ENCODE data around the gene CRK. TPM values are rescaled to one million over a fixed set of nuclear protein-coding genes. Genes with fewer than 3 reads are reported as not detected.

CRK gene
- total and polyA plus RNA-seq, 8 donors = 51.0 to 84.0 (median 58.2) TPM

DNA sequence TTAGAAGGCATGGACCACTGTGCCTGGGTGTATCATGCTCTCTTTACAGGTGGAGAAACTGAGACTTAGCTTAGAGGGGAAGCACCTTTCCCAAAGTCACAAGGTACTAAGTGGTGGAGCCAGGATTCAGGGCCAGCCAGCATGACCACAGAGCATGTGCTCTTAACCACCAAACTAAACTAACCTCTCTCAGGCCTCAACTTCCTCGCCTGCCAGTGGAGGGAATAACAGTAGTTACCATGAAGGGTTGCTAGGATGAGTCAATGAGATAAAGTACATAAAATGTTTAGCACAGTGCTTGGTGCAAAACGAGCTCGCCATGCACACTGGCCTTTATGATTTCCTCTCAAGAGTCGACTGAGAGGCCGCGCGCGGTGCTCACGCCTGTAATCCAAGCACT, 42.8 kb upstream of the CRK start:
- H3K27ac ChIP-seq = no peak overlapping the region
- H3K9me3 ChIP-seq = no peaks in the 10 kb centered on the region
- H3K36me3 ChIP-seq = peaks cover 0 to 39% of the 10 kb centered on the region in 2 donors
- no peak overlapping the region for H3K4me3 ChIP-seq
- no peak for DNase-seq
- TF ChIP-seq, protein P1, sequence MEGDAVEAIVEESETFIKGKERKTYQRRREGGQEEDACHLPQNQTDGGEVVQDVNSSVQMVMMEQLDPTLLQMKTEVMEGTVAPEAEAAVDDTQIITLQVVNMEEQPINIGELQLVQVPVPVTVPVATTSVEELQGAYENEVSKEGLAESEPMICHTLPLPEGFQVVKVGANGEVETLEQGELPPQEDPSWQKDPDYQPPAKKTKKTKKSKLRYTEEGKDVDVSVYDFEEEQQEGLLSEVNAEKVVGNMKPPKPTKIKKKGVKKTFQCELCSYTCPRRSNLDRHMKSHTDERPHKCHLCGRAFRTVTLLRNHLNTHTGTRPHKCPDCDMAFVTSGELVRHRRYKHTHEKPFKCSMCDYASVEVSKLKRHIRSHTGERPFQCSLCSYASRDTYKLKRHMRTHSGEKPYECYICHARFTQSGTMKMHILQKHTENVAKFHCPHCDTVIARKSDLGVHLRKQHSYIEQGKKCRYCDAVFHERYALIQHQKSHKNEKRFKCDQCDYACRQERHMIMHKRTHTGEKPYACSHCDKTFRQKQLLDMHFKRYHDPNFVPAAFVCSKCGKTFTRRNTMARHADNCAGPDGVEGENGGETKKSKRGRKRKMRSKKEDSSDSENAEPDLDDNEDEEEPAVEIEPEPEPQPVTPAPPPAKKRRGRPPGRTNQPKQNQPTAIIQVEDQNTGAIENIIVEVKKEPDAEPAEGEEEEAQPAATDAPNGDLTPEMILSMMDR (IDR thresholded peaks at IDR 0.05) = no peak
- H3K4me1 ChIP-seq = peaks cover 0 to 15% of the 10 kb centered on the region in 2 donors
- ATAC-seq = peak; percentile 60
- no peaks in the 10 kb centered on the region for H3K27me3 ChIP-seq
- intact Hi-C loops (cut with DNase I) = no loop called here

DNA sequence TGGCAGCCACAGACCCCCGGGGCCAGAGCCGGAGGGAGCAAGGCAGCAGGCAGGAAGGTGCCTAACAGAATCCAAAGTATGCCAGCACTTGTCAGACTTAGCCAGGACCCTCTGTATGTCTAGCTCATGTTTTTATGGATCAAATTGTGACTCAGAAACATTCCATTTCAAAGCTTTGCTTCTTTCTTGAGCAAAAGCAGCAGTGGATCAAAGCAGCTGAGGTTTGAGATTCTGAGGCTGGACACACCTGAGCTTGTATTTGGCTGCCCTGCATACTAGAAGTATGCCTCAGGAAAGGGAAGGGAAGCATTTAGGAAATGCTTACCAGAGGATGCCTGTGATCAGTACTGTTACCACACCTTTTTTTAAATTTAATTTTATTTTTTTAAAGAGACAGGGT, 42.2 kb upstream of the CRK start:
- Histone ChIP-seq H3K9me3 (no peaks in the 10 kb centered on the region), H3K27me3 (peaks cover 0 to 4% of the 10 kb centered on the region in 2 donors), H3K4me1 (peaks cover 0 to 21% of the 10 kb centered on the region in 2 donors), H3K36me3 (peaks cover 0 to 35% of the 10 kb centered on the region in 2 donors), H3K4me3 (no peak overlapping the region), H3K27ac (no peak overlapping the region)
- DNase-seq (no peak), ATAC-seq (no peak)
- intact Hi-C loops (cut with DNase I) = no loop called here
- TF ChIP-seq, protein P1 (IDR thresholded peaks at IDR 0.05) = no peak

DNA sequence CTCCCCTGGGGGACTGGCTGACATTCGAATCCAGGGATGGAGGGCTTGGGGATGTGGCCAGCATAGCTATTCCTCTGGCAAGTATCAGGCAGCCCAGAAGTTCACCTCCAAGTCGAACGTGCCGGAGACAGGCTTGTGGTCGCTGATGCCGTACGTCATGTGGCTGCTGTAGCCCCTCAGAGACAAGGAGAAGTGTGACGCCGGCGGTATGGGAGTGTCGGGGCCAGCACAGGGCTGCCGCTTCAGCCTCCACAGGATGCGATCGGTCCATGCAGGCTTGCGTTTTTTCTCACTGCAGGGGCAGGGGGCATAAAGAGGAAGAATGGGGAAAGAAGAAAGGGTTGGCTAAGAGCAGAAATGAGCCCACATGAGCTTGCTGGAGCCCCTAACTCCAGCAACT, 41.8 kb upstream of the CRK start:
- intact Hi-C loops (cut with DNase I) = no loop called here
- ATAC-seq (no peak), DNase-seq (no peak)
- Histone ChIP-seq H3K36me3 (peaks cover 0 to 35% of the 10 kb centered on the region in 2 donors), H3K9me3 (no peaks in the 10 kb centered on the region), H3K4me3 (no peak overlapping the region), H3K27me3 (peaks cover 0 to 8% of the 10 kb centered on the region in 2 donors), H3K27ac (no peak overlapping the region), H3K4me1 (peaks cover 0 to 25% of the 10 kb centered on the region in 2 donors)
- TF ChIP-seq, protein P1 (IDR thresholded peaks at IDR 0.05) = no peak

DNA sequence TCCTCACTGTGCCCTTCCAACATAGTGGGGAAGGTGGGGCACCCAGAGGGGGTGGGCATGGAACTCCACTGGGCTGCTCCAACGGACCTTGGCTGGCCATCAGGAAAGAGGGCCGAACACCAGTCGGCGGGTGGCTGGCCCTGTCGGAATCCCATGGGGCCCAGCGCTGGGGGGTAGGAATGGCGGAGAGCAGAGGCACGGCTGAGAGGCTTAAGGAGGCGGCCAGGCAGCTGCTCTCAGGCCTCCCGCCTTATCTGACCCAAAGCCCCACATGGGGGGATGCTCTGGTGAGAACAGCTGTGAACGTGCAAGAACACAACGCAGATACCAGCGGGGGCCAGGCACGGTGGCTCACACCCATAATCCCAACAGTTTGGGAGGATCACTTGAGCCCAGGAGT, 40.8 kb upstream of the CRK start:
- H3K4me1 ChIP-seq = peaks cover 0 to 35% of the 10 kb centered on the region in 2 donors

DNA sequence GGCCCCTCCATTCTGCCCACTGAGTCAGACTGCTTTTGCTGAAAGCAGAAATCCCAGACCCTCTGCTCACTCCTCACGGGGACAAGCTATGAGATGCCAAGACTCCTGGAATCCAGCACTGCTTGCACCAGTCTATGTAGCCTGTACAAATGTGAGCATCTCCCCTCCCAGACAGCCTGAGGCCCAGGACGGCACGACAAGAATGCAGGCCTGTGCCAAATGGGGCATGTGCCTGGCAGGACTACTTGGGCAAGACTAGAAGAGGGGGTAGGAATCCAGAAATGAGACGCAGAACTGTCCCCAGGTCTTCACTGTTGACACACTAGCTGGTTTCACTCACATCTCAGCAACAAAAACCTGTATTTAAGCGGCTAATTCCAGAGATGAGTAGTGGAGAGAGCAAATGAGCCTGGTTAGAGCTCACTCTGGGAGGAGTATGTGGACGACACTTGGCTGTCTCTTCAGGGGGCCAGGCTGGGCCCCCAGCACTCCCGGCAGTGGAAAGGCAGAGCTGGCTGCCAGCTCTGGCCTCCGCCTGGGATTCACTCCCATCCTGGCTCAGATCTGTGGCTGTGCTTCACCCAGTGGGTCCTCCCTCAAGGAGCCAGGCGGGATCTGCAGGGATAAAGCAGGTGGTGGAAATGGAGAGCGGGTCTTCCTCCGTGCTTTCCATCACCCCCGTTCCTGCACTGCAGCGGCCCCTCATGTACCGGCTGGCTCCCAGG, 39.4 kb upstream of the CRK start:
- Histone ChIP-seq H3K27ac (peak overlapping the region; percentile 3 to 90), H3K36me3 (peaks cover 0 to 35% of the 10 kb centered on the region in 2 donors), H3K4me1 (peaks cover 0 to 41% of the 10 kb centered on the region in 2 donors), H3K4me3 (no peak overlapping the region), H3K9me3 (no peaks in the 10 kb centered on the region), H3K27me3 (peaks cover 0 to 20% of the 10 kb centered on the region in 2 donors)
- TF ChIP-seq, protein P1 (IDR thresholded peaks at IDR 0.05) = no peak
- intact Hi-C loops (cut with DNase I) = loop anchor here in 1 of 2 donors (2.0 kb wide), 1 partner anchor 19 kb away; no protein-coding TSS in a partner anchor
- ATAC-seq (no peak), DNase-seq (no peak)

More for the DNA sequence above, 40.8 kb upstream of the CRK start:
- intact Hi-C loops (cut with DNase I) = no loop called here
- no peak for DNase-seq
- no peak overlapping the region for H3K27ac ChIP-seq
- H3K4me3 ChIP-seq = no peak overlapping the region
- H3K36me3 ChIP-seq = peaks cover 0 to 35% of the 10 kb centered on the region in 2 donors
- TF ChIP-seq, protein P1 (IDR thresholded peaks at IDR 0.05) = no peak
- no peaks in the 10 kb centered on the region for H3K9me3 ChIP-seq
- ATAC-seq = no peak
- H3K27me3 ChIP-seq = peaks cover 0 to 18% of the 10 kb centered on the region in 2 donors
